Measurements from ENCODE around the gene MTARC2. TPM values are rescaled to one million over a fixed set of nuclear protein-coding genes. Genes with fewer than 3 reads are reported as not detected.

The MTARC2 gene
- total RNA-seq, 1 experiment from 2014 or later, result not detected

DNA sequence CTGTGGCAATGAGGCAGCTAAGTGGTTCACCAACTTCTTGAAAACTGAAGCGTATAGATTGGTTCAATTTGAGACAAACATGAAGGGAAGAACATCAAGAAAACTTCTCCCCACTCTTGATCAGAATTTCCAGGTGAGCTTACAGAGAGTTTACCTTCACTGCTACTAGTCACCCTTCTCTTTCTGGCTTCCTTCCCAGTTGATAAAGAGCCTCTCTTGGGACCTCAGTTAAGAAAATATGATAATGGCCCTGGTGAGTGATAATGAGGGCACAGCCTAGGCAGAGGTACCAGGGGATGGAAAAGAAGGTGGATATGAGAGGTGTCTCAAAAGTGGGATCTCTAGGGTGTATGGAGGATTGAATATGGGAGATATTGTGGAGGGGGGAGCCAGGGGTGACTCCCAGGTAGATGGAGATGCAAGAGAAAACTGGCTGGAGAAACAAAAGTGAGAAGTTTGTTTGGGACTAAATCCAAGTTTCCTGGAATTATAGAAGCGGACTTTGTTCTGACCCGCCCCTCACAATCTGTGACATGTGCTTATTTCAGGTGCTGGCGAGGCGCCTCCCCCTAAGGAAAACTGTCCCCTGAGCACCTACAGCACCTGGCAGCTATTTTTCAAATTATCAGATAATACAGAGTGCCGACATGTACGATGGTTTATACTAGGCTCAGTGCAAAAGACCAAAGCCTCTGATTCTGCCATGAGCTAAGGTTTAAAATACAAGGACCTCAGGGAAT, 13.7 kb downstream of the MTARC2 start:
- H3K27ac ChIP-seq (ENCODE audit: low read depth, low read length, poor library complexity, severe bottlenecking), result no peak overlapping the region
- POLR2A ChIA-PET (ENCODE audit: low non-redundant PET), result no interaction called here
- intact Hi-C loops (cut with micrococcal nuclease; ENCODE audit: unreplicated experiment), result no loop called here
- no peak overlapping the region for H3K4me3 ChIP-seq (ENCODE audit: low read depth, low read length, poor library complexity, severe bottlenecking)
- no peaks in the 10 kb centered on the region for H3K9me3 ChIP-seq (ENCODE audit: low read depth, low read length, poor library complexity, severe bottlenecking)
- no peaks in the 10 kb centered on the region for H3K27me3 ChIP-seq (replicated peaks; ENCODE audit: insufficient read depth, low read depth, low read length, poor library complexity)
- DNase-seq (ENCODE audit: low spot score), result no peak
- no peaks in the 10 kb centered on the region for H3K4me1 ChIP-seq (ENCODE audit: insufficient read depth, low read length, poor library complexity, severe bottlenecking)
- CTCF ChIA-PET, result no interaction called here
- BruUV-seq (replicated peaks), result no TSS peak
- no peaks in the 10 kb centered on the region for H3K36me3 ChIP-seq (ENCODE audit: insufficient read depth, low read length, poor library complexity, severe bottlenecking)
- TF ChIP-seq EZH2 (IDR thresholded peaks at IDR 0.05; ENCODE audit: borderline replicate concordance, low read depth, low read length, poor library complexity, severe bottlenecking), result no peak
- TF ChIP-seq, protein P1, sequence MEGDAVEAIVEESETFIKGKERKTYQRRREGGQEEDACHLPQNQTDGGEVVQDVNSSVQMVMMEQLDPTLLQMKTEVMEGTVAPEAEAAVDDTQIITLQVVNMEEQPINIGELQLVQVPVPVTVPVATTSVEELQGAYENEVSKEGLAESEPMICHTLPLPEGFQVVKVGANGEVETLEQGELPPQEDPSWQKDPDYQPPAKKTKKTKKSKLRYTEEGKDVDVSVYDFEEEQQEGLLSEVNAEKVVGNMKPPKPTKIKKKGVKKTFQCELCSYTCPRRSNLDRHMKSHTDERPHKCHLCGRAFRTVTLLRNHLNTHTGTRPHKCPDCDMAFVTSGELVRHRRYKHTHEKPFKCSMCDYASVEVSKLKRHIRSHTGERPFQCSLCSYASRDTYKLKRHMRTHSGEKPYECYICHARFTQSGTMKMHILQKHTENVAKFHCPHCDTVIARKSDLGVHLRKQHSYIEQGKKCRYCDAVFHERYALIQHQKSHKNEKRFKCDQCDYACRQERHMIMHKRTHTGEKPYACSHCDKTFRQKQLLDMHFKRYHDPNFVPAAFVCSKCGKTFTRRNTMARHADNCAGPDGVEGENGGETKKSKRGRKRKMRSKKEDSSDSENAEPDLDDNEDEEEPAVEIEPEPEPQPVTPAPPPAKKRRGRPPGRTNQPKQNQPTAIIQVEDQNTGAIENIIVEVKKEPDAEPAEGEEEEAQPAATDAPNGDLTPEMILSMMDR (conservative IDR thresholded peaks at IDR 0.05; ENCODE audit: low read depth, low read length), result no peak

DNA sequence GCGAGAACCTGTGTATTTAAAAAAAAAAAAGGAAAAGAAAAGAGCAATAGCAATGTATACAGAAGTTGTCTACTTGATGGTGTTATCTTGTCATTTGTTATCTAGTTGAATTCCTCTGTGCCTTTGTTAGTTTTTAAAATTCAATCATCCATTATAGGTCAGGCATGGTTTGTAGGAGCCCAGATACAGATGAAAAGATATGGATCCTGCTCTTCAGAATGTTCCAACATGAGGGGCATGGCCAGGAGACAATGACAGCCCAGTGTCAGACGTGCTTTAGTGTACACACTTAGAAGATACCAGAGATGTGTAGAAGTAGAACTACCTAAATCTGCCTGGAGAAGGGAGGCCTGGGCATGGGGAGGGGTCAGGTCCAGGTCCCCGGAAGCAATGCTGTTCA, 16.6 kb downstream of the MTARC2 start:
- intact Hi-C loops (cut with micrococcal nuclease; ENCODE audit: unreplicated experiment), result no loop called here
- POLR2A ChIA-PET (ENCODE audit: low non-redundant PET), result no interaction called here
- Histone ChIP-seq H3K9me3 (ENCODE audit: low read depth, low read length, poor library complexity, severe bottlenecking) (no peaks in the 10 kb centered on the region), H3K4me3 (ENCODE audit: low read depth, low read length, poor library complexity, severe bottlenecking) (no peak overlapping the region), H3K36me3 (ENCODE audit: insufficient read depth, low read length, poor library complexity, severe bottlenecking) (no peaks in the 10 kb centered on the region), H3K27me3 (replicated peaks; ENCODE audit: insufficient read depth, low read depth, low read length, poor library complexity) (no peaks in the 10 kb centered on the region), H3K4me1 (ENCODE audit: insufficient read depth, low read length, poor library complexity, severe bottlenecking) (no peaks in the 10 kb centered on the region), H3K27ac (ENCODE audit: low read depth, low read length, poor library complexity, severe bottlenecking) (no peak overlapping the region)
- BruUV-seq (replicated peaks), result no TSS peak
- CTCF ChIA-PET, result no interaction called here
- TF ChIP-seq, protein P1 (conservative IDR thresholded peaks at IDR 0.05; ENCODE audit: low read depth, low read length), result no peak
- TF ChIP-seq EZH2 (IDR thresholded peaks at IDR 0.05; ENCODE audit: borderline replicate concordance, low read depth, low read length, poor library complexity, severe bottlenecking), result no peak
- no peak for DNase-seq (ENCODE audit: low spot score)

DNA sequence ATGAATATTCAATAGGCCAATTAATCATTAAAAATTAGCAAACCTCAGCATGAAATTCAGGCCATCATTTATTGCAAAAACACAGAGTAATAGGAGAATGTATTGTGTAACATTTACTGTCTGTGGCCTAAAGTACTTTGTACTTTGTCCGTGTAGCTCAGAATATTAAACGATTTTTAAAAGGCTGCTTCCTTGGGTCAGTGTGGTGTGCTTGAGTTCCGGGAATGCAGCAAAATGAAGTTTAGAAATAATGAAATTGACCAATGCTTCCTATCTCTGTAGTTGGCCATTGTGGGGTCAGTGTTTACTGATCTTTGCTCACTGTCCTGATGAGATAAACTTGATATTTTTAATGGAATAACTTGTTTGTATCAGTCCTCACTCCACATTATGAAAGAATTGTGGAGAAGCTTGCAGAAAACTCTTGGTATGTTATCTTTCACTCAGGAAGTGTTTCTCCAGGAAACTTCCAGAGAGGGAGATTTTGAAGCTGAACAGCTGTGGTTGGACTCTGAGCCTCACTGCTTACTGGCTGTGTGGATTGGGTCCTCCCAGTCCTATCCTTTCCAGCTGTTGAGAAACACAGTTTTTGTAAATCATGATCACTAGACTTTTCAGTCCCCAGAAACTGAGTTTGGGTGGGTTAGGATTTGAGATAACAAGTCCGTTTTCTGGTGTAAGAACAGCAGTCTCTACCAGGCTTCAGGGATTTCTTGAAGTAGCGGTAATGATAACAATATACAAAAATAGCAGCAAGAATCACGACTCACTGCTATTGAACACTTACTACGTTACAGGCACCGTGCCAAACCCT, 19.4 kb downstream of the MTARC2 start:
- CTCF ChIA-PET, result no interaction called here
- intact Hi-C loops (cut with micrococcal nuclease; ENCODE audit: unreplicated experiment), result no loop called here
- Histone ChIP-seq H3K27me3 (replicated peaks; ENCODE audit: insufficient read depth, low read depth, low read length, poor library complexity) (no peaks in the 10 kb centered on the region), H3K9me3 (ENCODE audit: low read depth, low read length, poor library complexity, severe bottlenecking) (no peaks in the 10 kb centered on the region), H3K4me3 (ENCODE audit: low read depth, low read length, poor library complexity, severe bottlenecking) (no peak overlapping the region), H3K36me3 (ENCODE audit: insufficient read depth, low read length, poor library complexity, severe bottlenecking) (no peaks in the 10 kb centered on the region), H3K27ac (ENCODE audit: low read depth, low read length, poor library complexity, severe bottlenecking) (no peak overlapping the region), H3K4me1 (ENCODE audit: insufficient read depth, low read length, poor library complexity, severe bottlenecking) (no peaks in the 10 kb centered on the region)
- no peak for DNase-seq (ENCODE audit: low spot score)
- no TSS peak for BruUV-seq (replicated peaks)
- TF ChIP-seq EZH2 (IDR thresholded peaks at IDR 0.05; ENCODE audit: borderline replicate concordance, low read depth, low read length, poor library complexity, severe bottlenecking), result no peak
- TF ChIP-seq, protein P1 (conservative IDR thresholded peaks at IDR 0.05; ENCODE audit: low read depth, low read length), result no peak
- POLR2A ChIA-PET (ENCODE audit: low non-redundant PET), result no interaction called here
